Measurements from ENCODE around the gene PPARD. TPM values are rescaled to one million over a fixed set of nuclear protein-coding genes. Genes with fewer than 3 reads are reported as not detected.

Gene PPARD
- total and polyA plus RNA-seq, 2 experiments from 2014 or later: 9.1 to 20.4 TPM

DNA sequence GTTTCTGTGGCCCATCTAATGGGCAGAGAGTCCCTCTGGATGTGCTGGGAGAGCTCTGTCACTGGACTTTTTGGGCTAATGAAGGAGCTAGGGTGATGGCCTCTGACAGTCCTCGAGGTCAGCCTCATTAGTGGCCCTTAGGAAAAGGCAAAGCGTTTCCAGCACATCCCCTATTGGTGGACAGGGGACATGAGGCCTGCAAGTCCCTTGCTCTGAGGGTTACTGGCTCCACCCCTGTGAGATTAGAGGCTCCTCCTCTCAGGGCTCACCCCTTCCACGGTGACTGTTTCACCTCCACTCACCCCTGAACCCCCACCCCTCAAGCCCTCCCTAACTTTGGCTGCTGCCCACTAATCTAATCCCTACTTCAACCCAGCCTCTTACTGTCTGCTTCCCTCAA is 97.0 kb downstream of the PPARD start:
- Histone ChIP-seq H3K4me3 (no peak overlapping the region), H3K79me2 (no peaks in the 10 kb centered on the region), H3K4me2 (no peak overlapping the region), H3K27me3 (no peaks in the 10 kb centered on the region), H3K9me3 (ENCODE audit: low read depth) (no peaks in the 10 kb centered on the region), H3K36me3 (replicated peaks; ENCODE audit: insufficient read depth, low read depth) (no peaks in the 10 kb centered on the region), H3K27ac (no peak overlapping the region), H2AFZ (no peak overlapping the region), H3K9me2 (replicated peaks; ENCODE audit: insufficient read depth) (no peaks in the 10 kb centered on the region), H4K20me1 (ENCODE audit: insufficient read depth, poor library complexity, severe bottlenecking) (no peaks in the 10 kb centered on the region), H3K4me1 (ENCODE audit: insufficient read depth) (peaks cover 4% of the 10 kb centered on the region)
- no peak for TF ChIP-seq EZH2 (IDR thresholded peaks at IDR 0.05; ENCODE audit: borderline replicate concordance)
- no peak for TF ChIP-seq EZH2phosphoT487 (IDR thresholded peaks at IDR 0.05; ENCODE audit: low read depth, severe bottlenecking, unreplicated experiment)
- no peak for TF ChIP-seq CTCF (IDR thresholded peaks at IDR 0.05; ENCODE audit: poor library complexity)
- 50% methylated on average over 3 of the region's 3 CpGs for WGBS (ENCODE audit: low lambda C conversion rate, missing lambda C conversion rate)
- no peak for DNase-seq (ENCODE audit: low spot score)

DNA sequence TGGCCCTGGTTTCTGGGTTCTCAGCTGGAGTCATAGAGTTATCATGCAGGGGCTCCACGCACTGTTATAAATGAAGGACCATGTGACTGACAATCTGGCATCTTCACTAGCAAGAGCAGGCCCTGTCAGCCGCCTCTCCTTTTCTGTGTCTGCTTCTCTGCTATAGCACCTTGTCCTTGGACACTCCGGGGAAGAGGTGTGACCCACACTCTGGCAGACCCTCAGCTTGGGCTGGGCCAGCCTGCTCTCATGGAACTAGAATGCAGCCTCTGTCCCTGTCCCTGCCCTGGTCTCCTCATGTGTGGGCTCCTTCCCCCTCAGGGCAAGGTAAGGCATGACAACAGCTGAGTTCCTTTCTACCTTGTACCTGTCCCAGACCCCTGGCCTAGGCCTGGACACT is 98.8 kb downstream of the PPARD start:
- Histone ChIP-seq H3K36me3 (replicated peaks; ENCODE audit: insufficient read depth, low read depth) (no peaks in the 10 kb centered on the region), H3K9me2 (replicated peaks; ENCODE audit: insufficient read depth) (no peaks in the 10 kb centered on the region), H3K27me3 (no peaks in the 10 kb centered on the region), H3K4me1 (ENCODE audit: insufficient read depth) (no peaks in the 10 kb centered on the region), H2AFZ (no peak overlapping the region), H3K9me3 (ENCODE audit: low read depth) (no peaks in the 10 kb centered on the region), H3K27ac (no peak overlapping the region), H3K4me2 (no peak overlapping the region), H3K79me2 (no peaks in the 10 kb centered on the region), H4K20me1 (ENCODE audit: insufficient read depth, poor library complexity, severe bottlenecking) (no peaks in the 10 kb centered on the region), H3K4me3 (no peak overlapping the region)
- WGBS (ENCODE audit: low lambda C conversion rate, missing lambda C conversion rate): 80% methylated on average over 3 of the region's 3 CpGs
- TF ChIP-seq EZH2 (IDR thresholded peaks at IDR 0.05; ENCODE audit: borderline replicate concordance) (no peak), CTCF (IDR thresholded peaks at IDR 0.05; ENCODE audit: poor library complexity) (no peak), EZH2phosphoT487 (IDR thresholded peaks at IDR 0.05; ENCODE audit: low read depth, severe bottlenecking, unreplicated experiment) (no peak)
- no peak for DNase-seq (ENCODE audit: low spot score)

- Histone ChIP-seq H3K27me3 (no peaks in the 10 kb centered on the region), H3K36me3 (replicated peaks; ENCODE audit: insufficient read depth, low read depth) (no peaks in the 10 kb centered on the region), H3K9me2 (replicated peaks; ENCODE audit: insufficient read depth) (no peaks in the 10 kb centered on the region), H3K27ac (no peak overlapping the region), H3K4me3 (no peak overlapping the region), H2AFZ (no peak overlapping the region), H3K4me1 (ENCODE audit: insufficient read depth) (no peaks in the 10 kb centered on the region), H4K20me1 (ENCODE audit: insufficient read depth, poor library complexity, severe bottlenecking) (no peaks in the 10 kb centered on the region), H3K9me3 (ENCODE audit: low read depth) (no peaks in the 10 kb centered on the region), H3K4me2 (no peak overlapping the region), H3K79me2 (no peaks in the 10 kb centered on the region)
- DNase-seq (ENCODE audit: low spot score): no peak
- 91% methylated on average over 4 of the region's 4 CpGs for WGBS (ENCODE audit: low lambda C conversion rate, missing lambda C conversion rate)
- TF ChIP-seq EZH2phosphoT487 (IDR thresholded peaks at IDR 0.05; ENCODE audit: low read depth, severe bottlenecking, unreplicated experiment): no peak
- TF ChIP-seq EZH2 (IDR thresholded peaks at IDR 0.05; ENCODE audit: borderline replicate concordance): no peak
- TF ChIP-seq CTCF (IDR thresholded peaks at IDR 0.05; ENCODE audit: poor library complexity): no peak
Observed at GRCh38 chr6:35441642-35442041, 99.3 kb downstream of the PPARD start.

DNA sequence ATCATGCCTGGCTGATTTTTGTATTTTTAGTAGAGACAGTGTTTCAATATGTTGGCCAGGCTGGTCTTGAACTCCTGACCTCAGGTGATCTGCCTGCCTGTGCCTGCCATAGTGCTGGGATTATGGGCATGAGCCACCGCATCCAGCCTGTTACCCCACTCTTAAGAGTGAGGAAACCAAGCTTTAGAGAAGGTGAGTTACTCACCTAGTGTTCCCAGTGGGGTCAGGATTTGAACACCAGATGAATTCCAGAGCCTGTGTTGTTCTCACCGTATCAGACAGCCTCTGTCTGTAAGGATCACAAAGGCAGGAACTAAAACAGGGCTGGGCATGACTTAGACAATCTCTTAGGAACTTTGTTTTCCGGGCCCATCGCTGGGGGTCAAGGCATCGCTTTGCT is 100.3 kb downstream of the PPARD start:
- no peaks in the 10 kb centered on the region for H3K4me1 ChIP-seq (ENCODE audit: insufficient read depth)
- H3K27me3 ChIP-seq: no peaks in the 10 kb centered on the region
- no peaks in the 10 kb centered on the region for H3K9me2 ChIP-seq (replicated peaks; ENCODE audit: insufficient read depth)
- H3K79me2 ChIP-seq: no peaks in the 10 kb centered on the region
- no peaks in the 10 kb centered on the region for H4K20me1 ChIP-seq (ENCODE audit: insufficient read depth, poor library complexity, severe bottlenecking)
- DNase-seq (ENCODE audit: low spot score): no peak
- no peak overlapping the region for H3K4me3 ChIP-seq
- no peak overlapping the region for H3K4me2 ChIP-seq
- H2AFZ ChIP-seq: no peak overlapping the region
- H3K36me3 ChIP-seq (replicated peaks; ENCODE audit: insufficient read depth, low read depth): no peaks in the 10 kb centered on the region
- no peak overlapping the region for H3K27ac ChIP-seq
- 84% methylated on average over 5 of the region's 5 CpGs for WGBS (ENCODE audit: low lambda C conversion rate, missing lambda C conversion rate)
- H3K9me3 ChIP-seq (ENCODE audit: low read depth): no peaks in the 10 kb centered on the region
- TF ChIP-seq EZH2 (IDR thresholded peaks at IDR 0.05; ENCODE audit: borderline replicate concordance) (no peak), CTCF (IDR thresholded peaks at IDR 0.05; ENCODE audit: poor library complexity) (no peak), EZH2phosphoT487 (IDR thresholded peaks at IDR 0.05; ENCODE audit: low read depth, severe bottlenecking, unreplicated experiment) (no peak)
